Osteoblast (primary cell): Measurements from ENCODE around the gene NPLOC4. TPM values are rescaled to one million over a fixed set of nuclear protein-coding genes. Genes with fewer than 3 reads are reported as not detected.
A peak's percentile ranks its signal among the peaks of the same experiment; 100 is the strongest.

Source experiments
- DNase-seq: peaks from one replicate; pipeline ENCODE4 v3.0.0; 2011; ENCODE audit warnings: low spot score, mixed read lengths; ENCODE audit not compliant: insufficient read length; ENCODE audit errors: missing footprints
- H2AFZ ChIP-seq: 2 replicates; pipeline ENCODE4 v1.6.0; 2011; ENCODE audit warnings: mild to moderate bottlenecking, low read length
- H3K27ac ChIP-seq: 2 replicates; pipeline ENCODE4 v1.5.1; 2011; ENCODE audit warnings: mild to moderate bottlenecking, low read depth, low read length, moderate library complexity
- H3K27me3 ChIP-seq: 2 replicates; pipeline ENCODE4 v1.6.0; 2012; ENCODE audit warnings: mild to moderate bottlenecking, control low read depth, inconsistent platforms, low read length, moderate library complexity; ENCODE audit not compliant: insufficient read depth
- H3K36me3 ChIP-seq: 2 replicates; pipeline ENCODE4 v1.5.1; 2011; ENCODE audit warnings: mild to moderate bottlenecking, low read length, control low read depth, moderate library complexity; ENCODE audit not compliant: insufficient read depth
- H3K4me1 ChIP-seq: 2 replicates; pipeline ENCODE4 v1.5.1; 2011; ENCODE audit warnings: mild to moderate bottlenecking, low read length, control low read depth, moderate library complexity; ENCODE audit not compliant: insufficient read depth
- H3K4me2 ChIP-seq: 2 replicates; pipeline ENCODE4 v1.6.0; 2011; ENCODE audit warnings: mild to moderate bottlenecking, low read length; ENCODE audit not compliant: insufficient read depth
- H3K4me3 ChIP-seq: fragments of 200-600 bp; sonication (generic); 3 replicates; pipeline ENCODE4 v1.5.1; 2012; ENCODE audit warnings: mild to moderate bottlenecking, low read length, inconsistent platforms; ENCODE audit not compliant: insufficient read depth
- H3K79me2 ChIP-seq: 2 replicates; pipeline ENCODE4 v1.6.0; 2012; ENCODE audit warnings: mild to moderate bottlenecking, low read length, control low read depth, inconsistent platforms; ENCODE audit not compliant: insufficient read depth
- H3K9me3 ChIP-seq: 2 replicates; pipeline ENCODE4 v1.5.1; 2011; ENCODE audit warnings: low read depth, low read length, control low read depth
- H4K20me1 ChIP-seq: 2 replicates; pipeline ENCODE4 v1.6.0; 2012; ENCODE audit warnings: mild to moderate bottlenecking, low read length, control low read depth; ENCODE audit not compliant: insufficient read depth
- total RNA-seq: library from RNA; depleted of rRNA; stranded (reverse); fragments of >200 nt; gene quantifications from 2 replicates; pipeline ENCODE4 v1.2.3, GENCODE V29; 2012
- TF ChIP-seq, protein P1 (sequence below): IDR thresholded peaks from 2 replicates; pipeline ENCODE4 v1.5.1; 2011; ENCODE audit warnings: mild to moderate bottlenecking, low read depth, low read length, moderate library complexity; ENCODE audit errors: extremely low read depth

The NPLOC4 gene
- total RNA-seq, 1 donor = 118 TPM

DNA sequence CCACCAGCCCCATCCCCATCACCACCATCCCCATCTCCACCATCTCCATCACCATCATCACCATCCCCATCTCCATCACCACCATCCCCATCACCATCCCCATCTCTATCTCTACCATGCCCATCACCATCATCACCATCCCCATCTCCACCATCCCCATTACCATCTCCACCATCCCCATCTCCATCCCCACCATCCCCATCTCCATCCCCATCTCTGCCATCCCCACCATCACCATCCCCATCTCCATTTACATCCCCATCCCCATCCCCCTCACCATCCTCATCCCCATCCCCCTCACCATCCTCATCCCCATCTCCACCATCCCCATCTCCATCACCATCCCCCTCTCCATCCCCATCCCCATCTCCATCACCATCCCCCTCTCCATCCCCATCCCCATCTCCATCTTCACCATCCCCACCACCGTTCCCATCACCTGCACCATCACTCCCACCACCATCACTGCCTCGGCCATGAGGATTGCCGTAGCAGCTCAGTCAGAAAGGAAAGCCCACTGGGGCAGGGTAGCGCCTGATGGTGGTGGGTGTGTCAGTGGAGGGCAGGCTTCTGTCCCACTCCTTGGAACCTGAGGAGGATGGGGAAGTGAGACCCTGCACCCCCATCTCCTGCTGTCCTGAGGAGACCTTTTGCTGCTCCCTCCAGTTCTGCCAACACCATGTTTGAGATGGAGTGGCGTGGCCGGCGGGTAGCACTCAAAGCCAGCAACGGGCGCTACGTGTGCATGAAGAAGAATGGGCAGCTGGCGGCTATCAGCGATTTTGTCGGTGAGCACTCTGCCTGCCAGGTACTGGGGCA, 101.2 kb downstream of the NPLOC4 start:
- no peak for DNase-seq

DNA sequence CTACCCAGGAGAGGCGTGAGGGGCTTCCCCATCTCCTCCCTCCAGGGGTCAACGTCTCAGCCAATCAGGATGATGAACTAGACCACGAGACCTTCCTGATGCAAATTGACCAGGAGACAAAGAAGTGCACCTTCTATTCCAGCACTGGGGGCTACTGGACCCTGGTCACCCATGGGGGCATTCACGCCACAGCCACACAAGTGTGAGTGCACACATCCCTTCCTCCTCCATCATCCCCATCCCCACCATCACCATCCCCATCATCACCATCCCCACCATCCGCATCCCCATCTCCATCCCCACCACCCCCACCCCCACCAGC, 101.9 kb downstream of the NPLOC4 start:
- no peaks in the 10 kb centered on the region for H3K9me3 ChIP-seq
- H3K4me3 ChIP-seq = no peak overlapping the region
- no peak overlapping the region for H3K27ac ChIP-seq
- H3K27me3 ChIP-seq = peaks cover 13% of the 10 kb centered on the region
- H3K4me1 ChIP-seq = no peaks in the 10 kb centered on the region
- TF ChIP-seq, protein P1, sequence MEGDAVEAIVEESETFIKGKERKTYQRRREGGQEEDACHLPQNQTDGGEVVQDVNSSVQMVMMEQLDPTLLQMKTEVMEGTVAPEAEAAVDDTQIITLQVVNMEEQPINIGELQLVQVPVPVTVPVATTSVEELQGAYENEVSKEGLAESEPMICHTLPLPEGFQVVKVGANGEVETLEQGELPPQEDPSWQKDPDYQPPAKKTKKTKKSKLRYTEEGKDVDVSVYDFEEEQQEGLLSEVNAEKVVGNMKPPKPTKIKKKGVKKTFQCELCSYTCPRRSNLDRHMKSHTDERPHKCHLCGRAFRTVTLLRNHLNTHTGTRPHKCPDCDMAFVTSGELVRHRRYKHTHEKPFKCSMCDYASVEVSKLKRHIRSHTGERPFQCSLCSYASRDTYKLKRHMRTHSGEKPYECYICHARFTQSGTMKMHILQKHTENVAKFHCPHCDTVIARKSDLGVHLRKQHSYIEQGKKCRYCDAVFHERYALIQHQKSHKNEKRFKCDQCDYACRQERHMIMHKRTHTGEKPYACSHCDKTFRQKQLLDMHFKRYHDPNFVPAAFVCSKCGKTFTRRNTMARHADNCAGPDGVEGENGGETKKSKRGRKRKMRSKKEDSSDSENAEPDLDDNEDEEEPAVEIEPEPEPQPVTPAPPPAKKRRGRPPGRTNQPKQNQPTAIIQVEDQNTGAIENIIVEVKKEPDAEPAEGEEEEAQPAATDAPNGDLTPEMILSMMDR = no peak
- no peak overlapping the region for H2AFZ ChIP-seq
- DNase-seq = no peak
- H4K20me1 ChIP-seq = peaks cover 18% of the 10 kb centered on the region
- no peaks in the 10 kb centered on the region for H3K36me3 ChIP-seq
- H3K79me2 ChIP-seq = no peaks in the 10 kb centered on the region
- H3K4me2 ChIP-seq = no peak overlapping the region

More for the DNA sequence above, 101.2 kb downstream of the NPLOC4 start:
- Histone ChIP-seq H3K27ac (no peak overlapping the region), H3K79me2 (no peaks in the 10 kb centered on the region), H3K4me1 (no peaks in the 10 kb centered on the region), H3K4me2 (no peak overlapping the region), H3K9me3 (no peaks in the 10 kb centered on the region), H2AFZ (no peak overlapping the region), H3K36me3 (no peaks in the 10 kb centered on the region), H4K20me1 (peaks cover 18% of the 10 kb centered on the region), H3K4me3 (no peak overlapping the region), H3K27me3 (peaks cover 13% of the 10 kb centered on the region)
- TF ChIP-seq, protein P1 = no peak

- Histone ChIP-seq H3K27me3 (peaks cover 13% of the 10 kb centered on the region), H3K9me3 (no peaks in the 10 kb centered on the region), H3K4me2 (no peak overlapping the region), H3K79me2 (no peaks in the 10 kb centered on the region), H4K20me1 (peaks cover 18% of the 10 kb centered on the region), H2AFZ (no peak overlapping the region), H3K27ac (no peak overlapping the region), H3K4me3 (no peak overlapping the region), H3K36me3 (no peaks in the 10 kb centered on the region), H3K4me1 (no peaks in the 10 kb centered on the region)
- peak; percentile 90 for DNase-seq
- TF ChIP-seq, protein P1 = no peak
Measured at GRCh38 chr17:81534157-81535006, 102.5 kb downstream of the NPLOC4 start.
